Smooth muscle cell of trachea (primary cell): ENCODE measurements around the gene NDUFA6. TPM values are rescaled to one million over a fixed set of nuclear protein-coding genes. Genes with fewer than 3 reads are reported as not detected.

Experiments
- total RNA-seq: library from RNA; depleted of rRNA; stranded (reverse); fragments of >200 nt; gene quantifications from 2 replicates; pipeline ENCODE4 v1.2.1, GENCODE V29; 2014

The NDUFA6 gene
- 34.6 and 86.8 TPM in 2 replicates for total RNA-seq

GRCh38 chr22:42090596-42091454 lies at the start of gene NDUFA6:
Gene NDUFA6, minus strand, starts transcription at chr22:42090772. Its CDS starts 28 bp downstream, at chr22:42090744.

GRCh38 chr22:42130639-42131431 lies 40.3 kb upstream of the NDUFA6 start, which contains the start of gene CYP2D6:
Gene CYP2D6, minus strand, starts transcription at chr22:42130810. Its CDS starts 19 bp downstream, at chr22:42130791.

GRCh38 chr22:42079319-42080251 lies 11.0 kb downstream of the NDUFA6 start, which contains the start of gene SMDT1:
Gene SMDT1, plus strand, starts transcription at chr22:42079700. Its CDS starts 69 bp downstream, at chr22:42079769.

GRCh38 chr22:42074132-42074811 lies 16.3 kb downstream of the NDUFA6 start, which contains the start of gene PHETA2:
Gene PHETA2, plus strand, starts transcription at chr22:42074248. Its CDS starts 3,046 bp downstream, at chr22:42077294.

GRCh38 chr22:42070517-42071422 lies 19.8 kb downstream of the NDUFA6 start, which contains the start of gene NAGA:
Gene NAGA, minus strand, starts transcription at chr22:42070812. Its CDS starts 515 bp downstream, at chr22:42070297.

Other genes starting within 250 kb of the NDUFA6 start
- not detected in 2 replicates for gene SHISA8, start 175.7 kb downstream of the NDUFA6 start, total RNA-seq
- gene TNFRSF13C, start 164.0 kb downstream of the NDUFA6 start, total RNA-seq, result 0.15 and 0.17 TPM in 2 replicates
- 3.5 and 33.3 TPM in 2 replicates for gene CENPM, start 143.6 kb downstream of the NDUFA6 start, total RNA-seq
- under 0.01 and 0.33 TPM in 2 replicates for gene SEPTIN3, start 121.3 kb downstream of the NDUFA6 start, total RNA-seq
- gene WBP2NL, start 92.0 kb downstream of the NDUFA6 start, total RNA-seq, result 0.73 and 1.7 TPM in 2 replicates
- gene NAGA, start 20.0 kb downstream of the NDUFA6 start, total RNA-seq, result 58.4 and 59.1 TPM in 2 replicates
- gene PHETA2, start 16.5 kb downstream of the NDUFA6 start, total RNA-seq, result 14.1 and 26.8 TPM in 2 replicates
- gene SMDT1, start 11.1 kb downstream of the NDUFA6 start, total RNA-seq, result 4.1 and 6.7 TPM in 2 replicates
- 0.15 and 0.33 TPM in 2 replicates for gene CYP2D6, start 40.0 kb upstream of the NDUFA6 start, total RNA-seq
- 25.5 and 26.3 TPM in 2 replicates for gene TCF20, start 179.9 kb upstream of the NDUFA6 start, total RNA-seq